ENCODE data around the gene GMEB2.

GRCh38 chr20:63622096-63622495, 4.8 kb downstream of the GMEB2 start:
- no peak for TF ChIP-seq POLR2AphosphoS5 (IDR thresholded peaks at IDR 0.05; ENCODE audit: borderline replicate concordance, low read depth, low read length)
- no peak for TF ChIP-seq EZH2 (IDR thresholded peaks at IDR 0.05)

All from SK-N-MC (cell line).